Non-pigmented ciliary epithelial cell (primary cell): ENCODE measurements around the gene PSIP1.
A peak's percentile ranks its signal among the peaks of the same experiment; 100 is the strongest.
"Not testable (repeated sequence)": the region's sequence is repeated elsewhere in the genome, so short reads cannot be mapped to it uniquely, and the experiment has no call there.

Experiments used
- DNase-seq: peaks from one replicate; pipeline ENCODE4 v3.0.0-alpha.2; 2010; ENCODE audit warnings: low read depth

Gene PSIP1

GRCh38 chr9:15510789-15511575 is at the start of gene PSIP1:
Gene PSIP1, minus strand, starts transcription at chr9:15510970. Its CDS starts 782 bp downstream, at chr9:15510188.
- DNase-seq, result peak; percentile 34

GRCh38 chr9:15553528-15553898 is 42.7 kb upstream of the PSIP1 start:
- DNase-seq, result no peak

GRCh38 chr9:15552636-15553527 is 42.1 kb upstream of the PSIP1 start, which contains the start of gene CCDC171:
Gene CCDC171, plus strand, starts transcription at chr9:15553043. Its CDS starts 11,046 bp downstream, at chr9:15564089.
- peak; percentile 89 for DNase-seq

- DNase-seq, result no peak
Measured at GRCh38 chr9:15549611-15550010, 38.8 kb upstream of the PSIP1 start.

GRCh38 chr9:15543047-15543813 is 32.5 kb upstream of the PSIP1 start:
- no peak for DNase-seq

GRCh38 chr9:15542624-15543023 is 31.9 kb upstream of the PSIP1 start:
- no peak for DNase-seq

- DNase-seq, result no peak
Measured at GRCh38 chr9:15541872-15542271, 31.1 kb upstream of the PSIP1 start.

GRCh38 chr9:15531380-15531779 is 20.6 kb upstream of the PSIP1 start:
- DNase-seq, result no peak

GRCh38 chr9:15529566-15530324 is 19.0 kb upstream of the PSIP1 start:
- DNase-seq, result no peak

- DNase-seq, result not testable (repeated sequence)
Measured at GRCh38 chr9:15527035-15527434, 16.3 kb upstream of the PSIP1 start.

GRCh38 chr9:15525958-15526357 is 15.2 kb upstream of the PSIP1 start:
- DNase-seq, result no peak

GRCh38 chr9:15524845-15525455 is 14.2 kb upstream of the PSIP1 start:
- DNase-seq, result no peak

GRCh38 chr9:15522130-15522755 is 11.5 kb upstream of the PSIP1 start:
- DNase-seq, result no peak

- no peak for DNase-seq
Measured at GRCh38 chr9:15521254-15521653, 10.5 kb upstream of the PSIP1 start.

GRCh38 chr9:15519831-15520230 is 9.1 kb upstream of the PSIP1 start:
- DNase-seq, result no peak

- no peak for DNase-seq
Measured at GRCh38 chr9:15513335-15513734, 2.6 kb upstream of the PSIP1 start.

- DNase-seq, result no peak
Measured at GRCh38 chr9:15512889-15513288, 2.1 kb upstream of the PSIP1 start.

- no peak for DNase-seq
Measured at GRCh38 chr9:15512204-15512603, 1.4 kb upstream of the PSIP1 start.

GRCh38 chr9:15509931-15510788 is 610 bp downstream of the PSIP1 start:
- no peak for DNase-seq

- no peak for DNase-seq
Measured at GRCh38 chr9:15505921-15506320, 4.8 kb downstream of the PSIP1 start.
